Uterus (tissue), 4 donors: ENCODE results near the gene TGM2. TPM values are rescaled to one million over a fixed set of nuclear protein-coding genes. Genes with fewer than 3 reads are reported as not detected.

Experiments used
- DNase-seq, 2 donors: peaks; one replicate each; pipeline ENCODE4 v3.0.0-alpha.2; 2019 to 2020
- H3K27ac ChIP-seq, 2 donors: fragments of 200-600 bp; sonication (generic); 1 replicate in 1 of 2; 2 replicates in 1 of 2; pipeline ENCODE4 v1.5.1; 2016 to 2018
- H3K27me3 ChIP-seq, 2 donors: fragments of 200-600 bp; sonication (generic); one replicate each; pipeline ENCODE4 v1.5.1; 2018 to 2019; ENCODE audit warnings: control low read depth in 1 of 2
- H3K36me3 ChIP-seq, 2 donors: fragments of 200-600 bp; sonication (generic); one replicate each; pipeline ENCODE4 v1.5.1; 2019; ENCODE audit warnings: control low read depth in 1 of 2
- H3K4me1 ChIP-seq, 2 donors: fragments of 200-600 bp; sonication (generic); one replicate each; pipeline ENCODE4 v1.5.1; 2018 to 2019; ENCODE audit warnings: control low read depth in 1 of 2
- H3K4me3 ChIP-seq, 2 donors: fragments of 200-600 bp; sonication (generic); 1 replicate in 1 of 2; 2 replicates in 1 of 2; pipeline ENCODE4 v1.5.1; 2018 to 2019; ENCODE audit warnings: mild to moderate bottlenecking in 1 of 2
- H3K9me3 ChIP-seq, 2 donors: fragments of 200-600 bp; sonication (generic); one replicate each; pipeline ENCODE4 v1.5.1; 2019; ENCODE audit warnings: control low read depth in 1 of 2
- CTCF ChIP-seq, 4 experiments: fragments of 200-600 bp in 2 of 4; fragments of 450-650 bp in 2 of 4; sonication (generic) in 2 of 4; IDR thresholded peaks; one replicate each; pipeline ENCODE4 v1.5.1; 2016 to 2019; ENCODE audit warnings: antibody characterized with exemption in 4 of 4, mild to moderate bottlenecking in 2 of 4, moderate library complexity in 1 of 4
- POLR2A ChIP-seq, 2 donors: fragments of 450-650 bp; IDR thresholded peaks; one replicate each; pipeline ENCODE4 v1.6.1; 2016; ENCODE audit warnings: antibody characterized with exemption in 2 of 2, mild to moderate bottlenecking in 1 of 2, moderate library complexity in 1 of 2
- intact Hi-C: fragments of 100-400 bp; cut with DNase I; formaldehyde crosslinking; loops from one replicate; pipeline ENCODE4 v1.15.1; 2023; ENCODE audit warnings: low total_unique reads
- total RNA-seq, 4 donors: library from RNA; depleted of rRNA in 3 of 4; stranded (reverse); fragments of >200 nt in 3 of 4; gene quantifications; one replicate each; pipeline versions ENCODE4 v1.1.0 to v1.2.4, GENCODE V29; 2014 to 2023
- donor health status: DM: yes; HTN: yes; CAD: no.

TGM2 gene
- total RNA-seq, 4 donors from 2014 or later, result 136 to 639 (median 209) TPM

GRCh38 chr20:38162878-38163875 lies 1.9 kb downstream of the TGM2 start:
- Histone ChIP-seq H3K36me3 (no peaks in the 10 kb centered on the region), H3K27ac (peak overlapping the region; percentile 89 to 90), H3K4me3 (peak overlapping the region; percentile 42 to 53), H3K27me3 (no peaks in the 10 kb centered on the region), H3K4me1 (peaks cover 0 to 9% of the 10 kb centered on the region in 2 donors), H3K9me3 (no peaks in the 10 kb centered on the region)
- TF ChIP-seq POLR2A (IDR thresholded peaks at IDR 0.05), result no peak
- TF ChIP-seq CTCF (IDR thresholded peaks at IDR 0.05), result no peak
- intact Hi-C loops, result no loop called here
- DNase-seq, result no peak

GRCh38 chr20:38162149-38162548 lies 2.9 kb downstream of the TGM2 start:
- intact Hi-C loops, result no loop called here
- Histone ChIP-seq H3K4me1 (peaks cover 0 to 13% of the 10 kb centered on the region in 2 donors), H3K27me3 (no peaks in the 10 kb centered on the region), H3K4me3 (no peak overlapping the region), H3K27ac (peak overlapping the region; percentile 85 to 89), H3K36me3 (no peaks in the 10 kb centered on the region), H3K9me3 (no peaks in the 10 kb centered on the region)
- DNase-seq, result no peak
- TF ChIP-seq CTCF (IDR thresholded peaks at IDR 0.05) (no peak), POLR2A (IDR thresholded peaks at IDR 0.05) (no peak)

GRCh38 chr20:38161412-38161774 lies 3.7 kb downstream of the TGM2 start:
- Histone ChIP-seq H3K4me3 (no peak overlapping the region), H3K4me1 (peaks cover 0 to 16% of the 10 kb centered on the region in 2 donors), H3K27me3 (no peaks in the 10 kb centered on the region), H3K9me3 (no peaks in the 10 kb centered on the region), H3K27ac (peak overlapping the region; percentile 85 to 89), H3K36me3 (no peaks in the 10 kb centered on the region)
- TF ChIP-seq CTCF (IDR thresholded peaks at IDR 0.05), result no peak
- no peak for TF ChIP-seq POLR2A (IDR thresholded peaks at IDR 0.05)
- no peak for DNase-seq
- intact Hi-C loops, result no loop called here

GRCh38 chr20:38159957-38160756 lies 4.9 kb downstream of the TGM2 start:
- no peak for DNase-seq
- H3K27ac ChIP-seq, result peak overlapping the region; percentile 85 to 89
- H3K36me3 ChIP-seq, result no peaks in the 10 kb centered on the region
- no peaks in the 10 kb centered on the region for H3K9me3 ChIP-seq
- H3K4me3 ChIP-seq, result no peak overlapping the region
- H3K4me1 ChIP-seq, result peaks cover 0 to 16% of the 10 kb centered on the region in 2 donors
- intact Hi-C loops, result no loop called here
- no peaks in the 10 kb centered on the region for H3K27me3 ChIP-seq
- no peak for TF ChIP-seq POLR2A (IDR thresholded peaks at IDR 0.05)

- no peak overlapping the region for H3K4me3 ChIP-seq
- no peak for DNase-seq
- H3K36me3 ChIP-seq, result no peaks in the 10 kb centered on the region
- H3K27ac ChIP-seq, result peak overlapping the region; percentile 85 to 89
- no peak for TF ChIP-seq POLR2A (IDR thresholded peaks at IDR 0.05)
- H3K4me1 ChIP-seq, result peaks cover 0 to 16% of the 10 kb centered on the region in 2 donors
- intact Hi-C loops, result no loop called here
- no peaks in the 10 kb centered on the region for H3K9me3 ChIP-seq
- H3K27me3 ChIP-seq, result no peaks in the 10 kb centered on the region
These were observed 5.5 kb downstream of the TGM2 start for GRCh38 chr20:38159566-38159956.
